H1 (cell line): ENCODE results near the gene ATAD3B. TPM values are rescaled to one million over a fixed set of nuclear protein-coding genes. Genes with fewer than 3 reads are reported as not detected.

Experiments used
- CHD7 ChIP-seq: fragments of 300-600 bp; sonication (generic); IDR thresholded peaks from 2 replicates; pipeline ENCODE4 v1.7.1; 2012; ENCODE audit warnings: low read length, moderate library complexity, mild to moderate bottlenecking, inconsistent platforms; ENCODE audit not compliant: insufficient replicate concordance
- polyA plus RNA-seq, 7 experiments: library from polyadenylated mRNA; depleted of rRNA in 3 of 7; stranded (reverse) in 5 of 7; unstranded in 2 of 7; fragments of >200 nt in 5 of 7; fragments of 200-250 nt in 2 of 7; gene quantifications; 1 replicate in 5 of 7; 2 replicates in 1 of 7; 4 replicates in 1 of 7; pipeline versions ENCODE4 v1.2.1 to v1.2.3, GENCODE V29; 2011 to 2013; ENCODE audit warnings: missing spikeins in 2 of 7, mixed read lengths in 2 of 7
- total RNA-seq: library from RNA; stranded (reverse); fragmentation: NEBNext Ultra II Directional; extraction: Animal tissue kit (Norgen Biotek cat#: 25700); gene quantifications from 2 replicates; pipeline ENCODE4 v1.2.1, GENCODE V29; 2021

The ATAD3B gene
- total and polyA plus RNA-seq, 2 of the 8 experiments (the other 6 are each of a cell fraction or from before 2014, with no cell fraction given), result 31.3 to 63.0 TPM

- no peak for TF ChIP-seq CHD7
- TF ChIP-seq, all 59 proteins: peak for 0
These were observed 41.9 kb upstream of the ATAD3B start (continued) for GRCh38 chr1:1429671-1430073.
